ENCODE measurements around the gene PPM1F. TPM values are rescaled to one million over a fixed set of nuclear protein-coding genes. Genes with fewer than 3 reads are reported as not detected.

PPM1F gene
- total RNA-seq, 2 donors from 2014 or later: 14.5 to 26.4 TPM

GRCh38 chr22:21929253-21929652, 23.4 kb downstream of the PPM1F start:
- ATAC-seq (no peak), DNase-seq (no peak)
- H3K27me3 ChIP-seq: no peaks in the 10 kb centered on the region
- no peak for TF ChIP-seq POLR2A (IDR thresholded peaks at IDR 0.05)
- TF ChIP-seq CTCF (IDR thresholded peaks at IDR 0.05): no peak
- H3K4me3 ChIP-seq: no peak overlapping the region
- H3K4me1 ChIP-seq: peaks cover 6% of the 10 kb centered on the region
- H3K9me3 ChIP-seq: no peaks in the 10 kb centered on the region
- no peak overlapping the region for H3K27ac ChIP-seq
- WGBS, 2 donors: 95 to 100% methylated on average over 2 to 6 of the region's 6 CpGs
- intact Hi-C loops (cut with DNase I): no loop called here
- peaks cover 0 to 23% of the 10 kb centered on the region in 2 donors for H3K36me3 ChIP-seq (replicated peaks in 1 of 2; ENCODE audit: insufficient read depth in 1 of 2, low read depth in 2 of 2)

- H3K36me3 ChIP-seq (replicated peaks in 1 of 2; ENCODE audit: insufficient read depth in 1 of 2, low read depth in 2 of 2): peaks cover 0 to 18% of the 10 kb centered on the region in 2 donors
- no peaks in the 10 kb centered on the region for H3K27me3 ChIP-seq
- peak in 1 of 4 donors; percentile 41 for DNase-seq
- no peak overlapping the region for H3K4me3 ChIP-seq
- ATAC-seq: no peak
- intact Hi-C loops (cut with DNase I): no loop called here
- peaks cover 6% of the 10 kb centered on the region for H3K4me1 ChIP-seq
- TF ChIP-seq POLR2A (IDR thresholded peaks at IDR 0.05) (no peak), CTCF (IDR thresholded peaks at IDR 0.05) (no peak)
- H3K27ac ChIP-seq: no peak overlapping the region
- 47 to 52% methylated on average over 9 to 12 of the region's 12 CpGs for WGBS, 2 donors
- H3K9me3 ChIP-seq: no peaks in the 10 kb centered on the region
These were observed 24.6 kb downstream of the PPM1F start for GRCh38 chr22:21928048-21928447.

GRCh38 chr22:21927174-21927823, 25.3 kb downstream of the PPM1F start:
- no peaks in the 10 kb centered on the region for H3K9me3 ChIP-seq
- peaks cover 0 to 11% of the 10 kb centered on the region in 2 donors for H3K36me3 ChIP-seq (replicated peaks in 1 of 2; ENCODE audit: insufficient read depth in 1 of 2, low read depth in 2 of 2)
- H3K4me3 ChIP-seq: no peak overlapping the region
- WGBS, 2 donors: 92 to 94% methylated on average over 12 to 16 of the region's 16 CpGs
- ATAC-seq (no peak), DNase-seq (no peak)
- TF ChIP-seq POLR2A (IDR thresholded peaks at IDR 0.05) (no peak), CTCF (IDR thresholded peaks at IDR 0.05) (no peak)
- peaks cover 10% of the 10 kb centered on the region for H3K4me1 ChIP-seq
- H3K27ac ChIP-seq: peak overlapping the region in 3 of 4 donors; percentile 15 to 39 (median 16)
- H3K27me3 ChIP-seq: no peaks in the 10 kb centered on the region
- intact Hi-C loops (cut with DNase I): no loop called here

GRCh38 chr22:21926728-21927127, 25.9 kb downstream of the PPM1F start:
- no peak for TF ChIP-seq CTCF (IDR thresholded peaks at IDR 0.05)
- no peak for TF ChIP-seq POLR2A (IDR thresholded peaks at IDR 0.05)
- H3K36me3 ChIP-seq (replicated peaks in 1 of 2; ENCODE audit: insufficient read depth in 1 of 2, low read depth in 2 of 2): peaks cover 0 to 9% of the 10 kb centered on the region in 2 donors
- DNase-seq: peak in 1 of 4 donors; percentile 37
- H3K27me3 ChIP-seq: no peaks in the 10 kb centered on the region
- intact Hi-C loops (cut with DNase I): no loop called here
- WGBS, 2 donors: 60 to 64% methylated on average over 3 to 4 of the region's 4 CpGs
- H3K4me3 ChIP-seq: no peak overlapping the region
- ATAC-seq: peak; percentile 24
- no peaks in the 10 kb centered on the region for H3K9me3 ChIP-seq
- peaks cover 15% of the 10 kb centered on the region for H3K4me1 ChIP-seq
- H3K27ac ChIP-seq: peak overlapping the region in 3 of 4 donors; percentile 15 to 39 (median 16)

GRCh38 chr22:21923163-21923561, 29.5 kb downstream of the PPM1F start:
- no peak for TF ChIP-seq CTCF (IDR thresholded peaks at IDR 0.05)
- no peak for TF ChIP-seq POLR2A (IDR thresholded peaks at IDR 0.05)
- intact Hi-C loops (cut with DNase I): no loop called here
- Histone ChIP-seq H3K36me3 (replicated peaks in 1 of 2; ENCODE audit: insufficient read depth in 1 of 2, low read depth in 2 of 2) (no peaks in the 10 kb centered on the region), H3K27me3 (no peaks in the 10 kb centered on the region), H3K4me1 (peaks cover 26% of the 10 kb centered on the region), H3K4me3 (no peak overlapping the region), H3K9me3 (no peaks in the 10 kb centered on the region), H3K27ac (peak overlapping the region in 3 of 4 donors; percentile 62 to 78 (median 77))
- ATAC-seq (no peak), DNase-seq (no peak)
- 94 to 97% methylated on average over 3 to 17 of the region's 21 CpGs for WGBS, 2 donors
